Choroid plexus epithelial cell (primary cell): ENCODE results near the gene NUCKS1.

ENCODE experiments used
- DNase-seq: peaks from one replicate; pipeline ENCODE4 v3.0.0-alpha.2; 2010; ENCODE audit warnings: low read depth
- H3K4me3 ChIP-seq: 2 replicates; pipeline ENCODE4 v1.5.1; 2011; ENCODE audit warnings: low read depth, mild to moderate bottlenecking, control low read depth, low read length, moderate library complexity
- CTCF ChIP-seq: conservative IDR thresholded peaks from 2 replicates; pipeline ENCODE4 v1.5.1; 2011; ENCODE audit warnings: low read depth, mild to moderate bottlenecking, control low read depth, inconsistent platforms, low read length, moderate library complexity

Gene NUCKS1

GRCh38 chr1:205688171-205689080, 61.6 kb downstream of the NUCKS1 start:
- H3K4me3 ChIP-seq: no peak overlapping the region
- no peak for DNase-seq
- TF ChIP-seq CTCF: no peak

GRCh38 chr1:205687242-205687641, 62.7 kb downstream of the NUCKS1 start:
- peak; percentile 3 for TF ChIP-seq CTCF
- H3K4me3 ChIP-seq: no peak overlapping the region
- DNase-seq: no peak

- no peak overlapping the region for H3K4me3 ChIP-seq
- no peak for DNase-seq
- no peak for TF ChIP-seq CTCF
Observed at GRCh38 chr1:205681364-205681763, 68.6 kb downstream of the NUCKS1 start.

GRCh38 chr1:205680073-205680851, 69.7 kb downstream of the NUCKS1 start, which contains the start of gene SLC45A3:
TSS of gene SLC45A3 (minus strand) at chr1:205680509. CDS start at chr1:205664656, 15,853 bp downstream.
- no peak for DNase-seq
- peak within 1 kb of the TSS; percentile 69 for H3K4me3 ChIP-seq
- no peak for TF ChIP-seq CTCF

- no peak for TF ChIP-seq CTCF
- peak; percentile 58 for DNase-seq
- H3K4me3 ChIP-seq: peak overlapping the region; percentile 69
Observed at GRCh38 chr1:205678286-205679111, 71.5 kb downstream of the NUCKS1 start.

GRCh38 chr1:205677167-205677566, 72.8 kb downstream of the NUCKS1 start:
- H3K4me3 ChIP-seq: no peak overlapping the region
- no peak for DNase-seq
- TF ChIP-seq CTCF: no peak
